GM12875 (cell line): ENCODE data around the gene EDA.

Experiments used
- H3K4me3 ChIP-seq: one replicate; pipeline ENCODE4 v1.5.1; 2011; ENCODE audit warnings: low read depth, low read length, control low read depth
- CTCF ChIP-seq: IDR thresholded peaks from 2 replicates; pipeline ENCODE4 v1.5.1; 2011; ENCODE audit warnings: low read depth, mild to moderate bottlenecking, control low read depth, inconsistent platforms, low read length, moderate library complexity, borderline replicate concordance; ENCODE audit not compliant: insufficient read depth

EDA gene

DNA sequence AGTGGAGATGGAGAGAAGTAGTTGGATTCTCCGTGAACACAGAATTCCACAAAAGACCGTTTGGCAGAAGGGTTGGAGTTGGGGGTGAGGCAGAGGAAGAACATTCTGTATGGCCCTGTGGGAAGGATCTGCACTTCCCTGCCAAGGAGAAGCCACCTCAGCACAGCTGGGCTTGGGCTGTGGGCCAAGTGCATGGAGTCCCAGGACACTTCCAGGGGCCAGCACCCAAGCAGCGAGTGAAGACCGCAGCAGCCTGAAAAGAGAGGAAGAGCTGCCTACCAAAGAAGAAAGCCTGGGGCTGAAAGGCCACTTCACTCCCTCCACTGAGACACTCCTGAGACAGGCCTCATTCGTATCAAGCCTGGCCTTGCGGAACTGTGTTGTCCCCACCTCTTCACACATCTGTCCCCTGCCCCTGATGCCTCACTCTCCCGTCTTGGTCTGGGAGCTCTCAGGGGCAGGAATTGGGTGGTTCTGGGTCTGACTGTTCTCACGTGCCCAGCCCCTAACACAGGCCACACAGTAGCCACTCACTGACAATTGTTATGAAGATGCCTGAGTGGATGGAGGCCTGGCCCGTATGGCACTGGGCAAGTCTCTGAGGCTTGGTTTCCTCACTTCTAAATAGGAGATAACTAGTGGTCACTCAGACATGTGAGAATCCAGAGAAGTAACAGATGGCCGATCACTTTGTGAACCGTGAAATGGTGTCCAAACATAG is 437.1 kb downstream of the EDA start:
- TF ChIP-seq CTCF = no peak

GRCh38 chrX:70054391-70054790 is 438.5 kb downstream of the EDA start:
- no peak for TF ChIP-seq CTCF
- no peak overlapping the region for H3K4me3 ChIP-seq

More for the DNA sequence above, 437.1 kb downstream of the EDA start:
- H3K4me3 ChIP-seq = no peak overlapping the region

DNA sequence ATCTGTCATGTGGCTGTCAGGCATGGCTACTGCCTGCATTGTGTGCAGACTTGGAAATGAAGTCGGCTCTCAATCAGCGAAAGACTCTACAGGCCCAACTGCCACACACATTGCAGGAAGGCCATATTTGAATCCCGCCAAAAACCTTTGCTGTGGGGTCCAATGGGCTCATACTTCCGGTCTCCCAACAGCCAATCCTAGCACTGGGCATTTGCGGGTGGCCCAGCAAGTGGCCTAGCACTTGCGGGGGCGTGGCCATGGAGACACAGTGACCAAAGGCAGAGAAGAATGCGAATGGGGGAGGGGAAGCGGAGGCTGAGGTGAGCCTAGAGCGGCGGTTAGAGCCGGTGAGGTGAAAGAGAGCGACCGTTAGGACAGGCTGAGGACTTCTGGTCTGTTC is 446.2 kb downstream of the EDA start, which contains the start of gene OTUD6A:
Gene OTUD6A (plus strand): TSS at position 382 of the 400 bp plus-strand sequence. CDS start 68 bp downstream, outside the sequence.
- no peak for TF ChIP-seq CTCF
- H3K4me3 ChIP-seq = no peak within 1 kb of the TSS

- no peak for TF ChIP-seq CTCF
Observed at GRCh38 chrX:70062961-70063550, 447.1 kb downstream of the EDA start.

DNA sequence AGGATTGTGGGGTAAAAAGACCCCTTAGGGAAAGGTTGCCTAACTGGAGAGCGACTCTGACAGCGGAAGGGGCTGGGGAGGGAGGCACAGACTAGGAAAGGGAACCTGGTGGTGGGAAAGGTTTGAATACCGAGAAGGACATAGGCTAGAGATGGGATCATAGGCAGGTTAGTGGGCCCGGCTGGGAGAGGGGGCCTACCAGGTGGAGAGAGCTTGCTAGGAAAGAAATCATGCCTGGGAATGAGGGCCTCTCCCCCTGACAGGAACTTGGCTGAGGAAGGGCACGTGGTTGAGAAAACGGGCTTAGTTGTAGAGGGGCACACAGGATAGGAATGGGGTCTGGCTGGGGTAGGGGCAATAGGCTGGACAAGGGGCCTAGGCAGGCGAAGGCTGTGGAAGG is 450.7 kb downstream of the EDA start:
- no peak overlapping the region for H3K4me3 ChIP-seq
- TF ChIP-seq CTCF = no peak

More at GRCh38 chrX:70062961-70063550, 447.1 kb downstream of the EDA start:
- H3K4me3 ChIP-seq = no peak overlapping the region

GRCh38 chrX:70079297-70079696 is 463.4 kb downstream of the EDA start:
- H3K4me3 ChIP-seq = no peak overlapping the region
- TF ChIP-seq CTCF = no peak

- no peak for TF ChIP-seq CTCF
- no peak overlapping the region for H3K4me3 ChIP-seq
Observed at GRCh38 chrX:70079870-70080269, 464.0 kb downstream of the EDA start.
